ENCODE measurements around the gene ECHDC1.

ECHDC1 gene

GRCh38 chr6:127262896-127263295 is 80.5 kb downstream of the ECHDC1 start:
- Histone ChIP-seq H3K4me1 (peaks cover 0 to 4% (median 0%) of the 10 kb centered on the region in 4 donors), H3K4me3 (no peak overlapping the region), H3K27ac (no peak overlapping the region), H3K36me3 (no peaks in the 10 kb centered on the region), H3K27me3 (no peaks in the 10 kb centered on the region), H3K9me3 (no peaks in the 10 kb centered on the region)
- TF ChIP-seq, protein P1, sequence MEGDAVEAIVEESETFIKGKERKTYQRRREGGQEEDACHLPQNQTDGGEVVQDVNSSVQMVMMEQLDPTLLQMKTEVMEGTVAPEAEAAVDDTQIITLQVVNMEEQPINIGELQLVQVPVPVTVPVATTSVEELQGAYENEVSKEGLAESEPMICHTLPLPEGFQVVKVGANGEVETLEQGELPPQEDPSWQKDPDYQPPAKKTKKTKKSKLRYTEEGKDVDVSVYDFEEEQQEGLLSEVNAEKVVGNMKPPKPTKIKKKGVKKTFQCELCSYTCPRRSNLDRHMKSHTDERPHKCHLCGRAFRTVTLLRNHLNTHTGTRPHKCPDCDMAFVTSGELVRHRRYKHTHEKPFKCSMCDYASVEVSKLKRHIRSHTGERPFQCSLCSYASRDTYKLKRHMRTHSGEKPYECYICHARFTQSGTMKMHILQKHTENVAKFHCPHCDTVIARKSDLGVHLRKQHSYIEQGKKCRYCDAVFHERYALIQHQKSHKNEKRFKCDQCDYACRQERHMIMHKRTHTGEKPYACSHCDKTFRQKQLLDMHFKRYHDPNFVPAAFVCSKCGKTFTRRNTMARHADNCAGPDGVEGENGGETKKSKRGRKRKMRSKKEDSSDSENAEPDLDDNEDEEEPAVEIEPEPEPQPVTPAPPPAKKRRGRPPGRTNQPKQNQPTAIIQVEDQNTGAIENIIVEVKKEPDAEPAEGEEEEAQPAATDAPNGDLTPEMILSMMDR (IDR thresholded peaks at IDR 0.05): no peak
- intact Hi-C loops (cut with DNase I; ENCODE audit: low total_unique reads): loop anchor here (10.0 kb wide), 1 partner anchor 448 kb away; no protein-coding TSS in a partner anchor
- no peak for DNase-seq

GRCh38 chr6:127255286-127255685 is 88.1 kb downstream of the ECHDC1 start:
- intact Hi-C loops (cut with DNase I; ENCODE audit: low total_unique reads): no loop called here
- Histone ChIP-seq H3K4me3 (no peak overlapping the region), H3K4me1 (no peaks in the 10 kb centered on the region), H3K27me3 (no peaks in the 10 kb centered on the region), H3K36me3 (no peaks in the 10 kb centered on the region), H3K27ac (no peak overlapping the region), H3K9me3 (no peaks in the 10 kb centered on the region)
- TF ChIP-seq, protein P1 (IDR thresholded peaks at IDR 0.05): no peak
- DNase-seq: no peak

- no peak for DNase-seq
- intact Hi-C loops (cut with DNase I; ENCODE audit: low total_unique reads): no loop called here
- H3K27me3 ChIP-seq: no peaks in the 10 kb centered on the region
- H3K27ac ChIP-seq: no peak overlapping the region
- H3K36me3 ChIP-seq: no peaks in the 10 kb centered on the region
- TF ChIP-seq, protein P1 (IDR thresholded peaks at IDR 0.05): no peak
- no peaks in the 10 kb centered on the region for H3K4me1 ChIP-seq
- H3K9me3 ChIP-seq: no peaks in the 10 kb centered on the region
- no peak overlapping the region for H3K4me3 ChIP-seq
These were observed 93.8 kb downstream of the ECHDC1 start for GRCh38 chr6:127249621-127250020.

- Histone ChIP-seq H3K36me3 (no peaks in the 10 kb centered on the region), H3K27me3 (no peaks in the 10 kb centered on the region), H3K4me1 (no peaks in the 10 kb centered on the region), H3K4me3 (no peak overlapping the region), H3K9me3 (no peaks in the 10 kb centered on the region), H3K27ac (no peak overlapping the region)
- intact Hi-C loops (cut with DNase I; ENCODE audit: low total_unique reads): no loop called here
- no peak for DNase-seq
- TF ChIP-seq, protein P1 (IDR thresholded peaks at IDR 0.05): no peak
These were observed 96.0 kb downstream of the ECHDC1 start for GRCh38 chr6:127247114-127248096.

GRCh38 chr6:127243501-127243900 is 99.9 kb downstream of the ECHDC1 start:
- no peaks in the 10 kb centered on the region for H3K4me1 ChIP-seq
- TF ChIP-seq, protein P1 (IDR thresholded peaks at IDR 0.05): no peak
- intact Hi-C loops (cut with DNase I; ENCODE audit: low total_unique reads): no loop called here

More at GRCh38 chr6:127243501-127243900, 99.9 kb downstream of the ECHDC1 start:
- Histone ChIP-seq H3K27ac (no peak overlapping the region), H3K4me3 (no peak overlapping the region), H3K36me3 (no peaks in the 10 kb centered on the region), H3K27me3 (no peaks in the 10 kb centered on the region), H3K9me3 (no peaks in the 10 kb centered on the region)
- DNase-seq: no peak

Data from tibial artery (tissue), 4 donors.